ENCODE measurements around the gene NEXN.

- TF ChIP-seq CTCF (IDR thresholded peaks at IDR 0.05) (no peak), ZFX (IDR thresholded peaks at IDR 0.05; ENCODE audit: borderline replicate concordance) (no peak)
These were observed 15.0 kb upstream of the NEXN start for GRCh38 chr1:77873461-77873860.
